ENCODE measurements around the gene MUC16. TPM values are rescaled to one million over a fixed set of nuclear protein-coding genes. Genes with fewer than 3 reads are reported as not detected.

Gene MUC16
- total and polyA plus RNA-seq, 2 of the 4 experiments (the other 2 are of a cell fraction) = not detected

GRCh38 chr19:9014803-9015202 lies 4.6 kb upstream of the MUC16 start:
- DNase-seq = no peak
- TF ChIP-seq USF2 (IDR thresholded peaks at IDR 0.05; ENCODE audit: low read depth, low read length) (no peak), ELK1 (IDR thresholded peaks at IDR 0.05; ENCODE audit: borderline replicate concordance, low read depth, low read length) (no peak), FOS (IDR thresholded peaks at IDR 0.05; ENCODE audit: low read depth, low read length) (no peak), BHLHE40 (IDR thresholded peaks at IDR 0.05; ENCODE audit: low read depth, low read length) (no peak), MAZ (IDR thresholded peaks at IDR 0.05; ENCODE audit: borderline replicate concordance, low read depth, low read length) (no peak)
- Histone ChIP-seq H2BK5ac (ENCODE audit: low read depth, low read length, poor library complexity, severe bottlenecking) (no peak overlapping the region), H2BK20ac (ENCODE audit: low read depth, low read length) (no peak overlapping the region), H3K56ac (ENCODE audit: extremely low read depth, insufficient read depth, low read length) (no peak overlapping the region), H2BK15ac (ENCODE audit: low read depth, low read length) (no peak overlapping the region), H3K27me3 (ENCODE audit: control insufficient read depth, insufficient read depth, low read length) (no peaks in the 10 kb centered on the region), H4K20me1 (ENCODE audit: insufficient read depth, low read length) (no peaks in the 10 kb centered on the region), H3K23ac (ENCODE audit: low read depth, low read length) (no peak overlapping the region), H2AFZ (replicated peaks; ENCODE audit: low read length, poor library complexity) (no peak overlapping the region), H3K9me3 (ENCODE audit: control insufficient read depth, insufficient read depth, low read length) (peaks cover 34% of the 10 kb centered on the region), H4K5ac (ENCODE audit: low read depth, low read length) (no peak overlapping the region), H3K4ac (ENCODE audit: low read depth, low read length) (no peak overlapping the region), H3K9me1 (ENCODE audit: insufficient read depth, low read length) (no peaks in the 10 kb centered on the region), H3K79me1 (ENCODE audit: low read depth in 1 of 2, low read length in 2 of 2) (no peaks in the 10 kb centered on the region), H3K14ac (replicated peaks; ENCODE audit: low read depth, low read length) (no peak overlapping the region), H3K27ac (ENCODE audit: insufficient read depth, low read length) (no peak overlapping the region), H3K4me3 (ENCODE audit: insufficient read depth, low read depth, low read length) (no peak overlapping the region), H3K4me2 (ENCODE audit: low read depth, low read length) (no peak overlapping the region), H3K9ac (ENCODE audit: low read depth, low read length) (no peak overlapping the region), H4K91ac (ENCODE audit: insufficient read depth, low read depth, low read length) (no peak overlapping the region), H3K36me3 (ENCODE audit: control insufficient read depth, insufficient read depth, low read length) (no peaks in the 10 kb centered on the region), H2BK120ac (ENCODE audit: low read depth, low read length) (no peak overlapping the region), H4K8ac (ENCODE audit: low read depth in 2 of 2, low read length in 2 of 2) (no peak overlapping the region), H2AK9ac (replicated peaks; ENCODE audit: low read depth, low read length, poor library complexity) (no peak overlapping the region), H3K18ac (ENCODE audit: low read depth, low read length) (no peak overlapping the region), H2AK5ac (ENCODE audit: low read depth, low read length) (no peak overlapping the region), H3K4me1 (ENCODE audit: control insufficient read depth, insufficient read depth, low read length) (no peaks in the 10 kb centered on the region)
- dilution Hi-C loops (cut with HindIII; ENCODE audit: low sequenced_read_pairs, unreplicated experiment) (no loop called here), intact Hi-C loops (cut with micrococcal nuclease) (no loop called here), in situ Hi-C loops (cut with MboI; ENCODE audit: low sequenced_read_pairs) (no loop called here)
- CTCF ChIA-PET = no interaction called here
- ATAC-seq (ENCODE audit: low read depth) = no peak
- POLR2A ChIA-PET (ENCODE audit: unreplicated experiment) = interaction anchor here (0.6 kb wide), 1 partner anchor 33 kb away, joined by 7 read pairs; no protein-coding TSS in a partner anchor
- WGBS, 2 experiments (ENCODE audit: extremely low coverage in 2 of 2, insufficient read length in 1 of 2) = no CpG with 5 or more reads among the region's 7 CpGs
- no TSS peak for BruUV-seq (replicated peaks)
